ENCODE results near the gene DAP.

Gene DAP

GRCh38 chr5:10762776-10763500 is 1.9 kb upstream of the DAP start:
- Histone ChIP-seq H3K27ac (peak overlapping the region in 1 of 2 donors; percentile 96), H3K36me3 (no peaks in the 10 kb centered on the region), H3K9me3 (no peaks in the 10 kb centered on the region), H3K27me3 (no peaks in the 10 kb centered on the region), H3K4me3 (no peak overlapping the region), H3K4me1 (peaks cover 0 to 38% (median 15%) of the 10 kb centered on the region in 4 donors)
- DNase-seq, result no peak
- no peak for TF ChIP-seq CTCF (IDR thresholded peaks at IDR 0.05)
- intact Hi-C loops (cut with DNase I; ENCODE audit: low total_unique reads), result no loop called here

- Histone ChIP-seq H3K27me3 (no peaks in the 10 kb centered on the region), H3K27ac (peak overlapping the region; percentile 96 to 98), H3K36me3 (no peaks in the 10 kb centered on the region), H3K9me3 (no peaks in the 10 kb centered on the region), H3K4me3 (peak overlapping the region; percentile 88 to 94), H3K4me1 (peaks cover 0 to 46% (median 18%) of the 10 kb centered on the region in 4 donors)
- no peak for TF ChIP-seq CTCF (IDR thresholded peaks at IDR 0.05)
- DNase-seq, result peak; percentile 57 to 83
- intact Hi-C loops (cut with DNase I; ENCODE audit: low total_unique reads), result no loop called here
Measured at GRCh38 chr5:10761933-10762775, 1.1 kb upstream of the DAP start.

- Histone ChIP-seq H3K9me3 (no peaks in the 10 kb centered on the region), H3K4me3 (peak overlapping the region; percentile 88 to 94), H3K4me1 (peaks cover 0 to 59% (median 21%) of the 10 kb centered on the region in 4 donors), H3K36me3 (no peaks in the 10 kb centered on the region), H3K27me3 (no peaks in the 10 kb centered on the region), H3K27ac (peak overlapping the region; percentile 96 to 98)
- TF ChIP-seq CTCF (IDR thresholded peaks at IDR 0.05), result no peak
- intact Hi-C loops (cut with DNase I; ENCODE audit: low total_unique reads), result no loop called here
- no peak for DNase-seq
Measured at GRCh38 chr5:10760921-10761184, 181 bp downstream of the DAP start.

- no peaks in the 10 kb centered on the region for H3K9me3 ChIP-seq
- intact Hi-C loops (cut with DNase I; ENCODE audit: low total_unique reads), result no loop called here
Measured at GRCh38 chr5:10760096-10760920, 726 bp downstream of the DAP start.

More at GRCh38 chr5:10760096-10760920, 726 bp downstream of the DAP start:
- no peaks in the 10 kb centered on the region for H3K36me3 ChIP-seq
- TF ChIP-seq CTCF (IDR thresholded peaks at IDR 0.05), result no peak
- H3K27me3 ChIP-seq, result no peaks in the 10 kb centered on the region
- peak overlapping the region; percentile 88 to 94 for H3K4me3 ChIP-seq
- H3K4me1 ChIP-seq, result peaks cover 0 to 62% (median 21%) of the 10 kb centered on the region in 4 donors
- H3K27ac ChIP-seq, result peak overlapping the region; percentile 96 to 98
- peak in 1 of 2 donors; percentile 53 for DNase-seq

Data from tibial artery (tissue), 4 donors.